ENCODE data around the gene STPG2. TPM values are rescaled to one million over a fixed set of nuclear protein-coding genes. Genes with fewer than 3 reads are reported as not detected.

STPG2 gene
- total RNA-seq, 1 donor from 2014 or later = not detected

DNA sequence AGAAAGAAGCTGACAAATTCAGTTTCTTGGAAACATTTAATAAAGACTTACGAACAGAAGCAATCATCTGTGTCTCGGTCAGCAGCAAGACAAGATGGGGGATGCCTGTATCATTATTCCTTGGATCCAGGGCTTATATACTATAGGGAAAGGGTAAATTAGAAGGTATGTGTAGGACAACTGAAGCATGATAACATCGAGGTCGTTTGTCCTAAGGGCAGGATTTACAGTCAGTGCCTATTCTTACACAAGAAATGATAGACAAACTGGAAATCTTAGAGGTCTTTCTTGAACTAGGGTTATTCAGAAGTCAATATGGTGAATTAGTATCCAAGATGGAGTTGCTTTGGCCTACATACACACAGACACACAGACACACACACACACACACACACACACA is 553.0 kb downstream of the STPG2 start:
- intact Hi-C loops (cut with DNase I) = no loop called here
- Histone ChIP-seq H3K27ac (no peak overlapping the region), H3K36me3 (no peaks in the 10 kb centered on the region), H3K4me3 (no peak overlapping the region), H3K27me3 (no peaks in the 10 kb centered on the region), H3K9me3 (no peaks in the 10 kb centered on the region), H3K4me1 (no peaks in the 10 kb centered on the region)
- no peak for DNase-seq (ENCODE audit: low spot score in 2 of 2)
- TF ChIP-seq, protein P1, sequence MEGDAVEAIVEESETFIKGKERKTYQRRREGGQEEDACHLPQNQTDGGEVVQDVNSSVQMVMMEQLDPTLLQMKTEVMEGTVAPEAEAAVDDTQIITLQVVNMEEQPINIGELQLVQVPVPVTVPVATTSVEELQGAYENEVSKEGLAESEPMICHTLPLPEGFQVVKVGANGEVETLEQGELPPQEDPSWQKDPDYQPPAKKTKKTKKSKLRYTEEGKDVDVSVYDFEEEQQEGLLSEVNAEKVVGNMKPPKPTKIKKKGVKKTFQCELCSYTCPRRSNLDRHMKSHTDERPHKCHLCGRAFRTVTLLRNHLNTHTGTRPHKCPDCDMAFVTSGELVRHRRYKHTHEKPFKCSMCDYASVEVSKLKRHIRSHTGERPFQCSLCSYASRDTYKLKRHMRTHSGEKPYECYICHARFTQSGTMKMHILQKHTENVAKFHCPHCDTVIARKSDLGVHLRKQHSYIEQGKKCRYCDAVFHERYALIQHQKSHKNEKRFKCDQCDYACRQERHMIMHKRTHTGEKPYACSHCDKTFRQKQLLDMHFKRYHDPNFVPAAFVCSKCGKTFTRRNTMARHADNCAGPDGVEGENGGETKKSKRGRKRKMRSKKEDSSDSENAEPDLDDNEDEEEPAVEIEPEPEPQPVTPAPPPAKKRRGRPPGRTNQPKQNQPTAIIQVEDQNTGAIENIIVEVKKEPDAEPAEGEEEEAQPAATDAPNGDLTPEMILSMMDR (IDR thresholded peaks at IDR 0.05) = no peak

DNA sequence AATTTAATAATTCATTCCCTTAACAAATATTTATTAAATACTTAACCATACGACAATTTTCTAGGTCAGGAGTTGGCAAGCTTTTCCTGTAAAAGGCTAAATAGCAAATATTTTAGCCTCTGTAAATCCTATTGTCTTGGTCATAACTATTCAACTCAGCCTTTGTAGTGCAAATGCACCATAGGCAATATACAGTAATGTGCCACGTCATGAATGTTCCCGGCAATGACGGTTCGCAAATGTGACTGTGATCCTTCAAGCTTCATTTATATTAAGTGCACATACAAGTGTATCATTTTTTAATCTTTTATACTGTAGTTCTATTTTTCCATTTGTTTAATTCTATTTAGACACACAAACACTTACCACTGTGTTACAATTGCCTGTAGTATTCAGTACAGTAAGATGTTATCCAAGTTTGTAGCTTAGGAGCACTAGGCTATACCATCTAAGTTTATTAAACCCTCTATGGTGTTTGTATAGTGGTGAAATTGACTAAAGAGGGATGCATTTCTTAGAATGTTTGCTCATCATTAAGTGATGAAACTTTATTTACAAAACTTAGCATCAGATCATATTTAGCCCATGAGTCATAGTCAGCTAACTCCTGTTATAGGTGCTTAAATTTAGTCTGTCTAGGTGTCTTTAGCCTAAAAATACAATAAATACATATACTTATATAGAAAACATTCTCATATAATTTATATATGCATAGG is 553.6 kb downstream of the STPG2 start:
- Histone ChIP-seq H3K4me1 (no peaks in the 10 kb centered on the region), H3K4me3 (no peak overlapping the region), H3K27me3 (no peaks in the 10 kb centered on the region), H3K27ac (no peak overlapping the region), H3K36me3 (no peaks in the 10 kb centered on the region), H3K9me3 (no peaks in the 10 kb centered on the region)
- DNase-seq (ENCODE audit: low spot score in 2 of 2) = no peak
- intact Hi-C loops (cut with DNase I) = no loop called here
- TF ChIP-seq, protein P1 (IDR thresholded peaks at IDR 0.05) = no peak

DNA sequence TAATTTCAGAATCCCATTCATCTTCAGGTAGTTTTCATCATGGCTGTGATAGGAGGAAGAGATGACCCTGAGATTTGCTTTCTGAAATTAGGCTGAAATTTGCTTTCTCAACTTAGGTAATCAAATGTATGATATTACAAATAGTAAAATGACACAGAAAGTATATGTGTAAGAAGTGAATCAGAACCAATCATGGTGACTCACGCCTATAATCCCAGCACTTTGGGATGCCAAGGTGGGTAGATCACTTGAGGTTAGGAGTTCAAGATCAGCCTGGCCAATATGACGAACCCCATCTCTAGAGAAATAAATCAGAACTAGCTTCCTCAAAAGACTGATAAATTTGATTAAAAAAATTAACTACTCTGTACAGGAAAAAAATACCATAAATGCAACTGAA is 555.4 kb downstream of the STPG2 start:
- TF ChIP-seq, protein P1 (IDR thresholded peaks at IDR 0.05) = no peak
- no peak for DNase-seq (ENCODE audit: low spot score in 2 of 2)
- H3K4me1 ChIP-seq = no peaks in the 10 kb centered on the region
- intact Hi-C loops (cut with DNase I) = no loop called here
- no peaks in the 10 kb centered on the region for H3K27me3 ChIP-seq
- no peaks in the 10 kb centered on the region for H3K36me3 ChIP-seq
- no peak overlapping the region for H3K27ac ChIP-seq
- H3K9me3 ChIP-seq = no peaks in the 10 kb centered on the region
- no peak overlapping the region for H3K4me3 ChIP-seq

- Histone ChIP-seq H3K4me3 (no peak overlapping the region), H3K36me3 (no peaks in the 10 kb centered on the region), H3K4me1 (no peaks in the 10 kb centered on the region), H3K9me3 (no peaks in the 10 kb centered on the region), H3K27me3 (no peaks in the 10 kb centered on the region), H3K27ac (no peak overlapping the region)
- intact Hi-C loops (cut with DNase I) = no loop called here
- TF ChIP-seq, protein P1 (IDR thresholded peaks at IDR 0.05) = no peak
- DNase-seq (ENCODE audit: low spot score in 2 of 2) = no peak
Measured at GRCh38 chr4:97585274-97585673, 558.0 kb downstream of the STPG2 start.

- no peak for DNase-seq (ENCODE audit: low spot score in 2 of 2)
- H3K27ac ChIP-seq = no peak overlapping the region
- no peaks in the 10 kb centered on the region for H3K4me1 ChIP-seq
- intact Hi-C loops (cut with DNase I) = no loop called here
- no peaks in the 10 kb centered on the region for H3K27me3 ChIP-seq
- no peaks in the 10 kb centered on the region for H3K9me3 ChIP-seq
- H3K36me3 ChIP-seq = no peaks in the 10 kb centered on the region
- TF ChIP-seq, protein P1 (IDR thresholded peaks at IDR 0.05) = no peak
- no peak overlapping the region for H3K4me3 ChIP-seq
Measured at GRCh38 chr4:97582890-97583289, 560.4 kb downstream of the STPG2 start.

GRCh38 chr4:97577004-97577403 is 566.3 kb downstream of the STPG2 start:
- Histone ChIP-seq H3K4me3 (no peak overlapping the region), H3K27ac (no peak overlapping the region), H3K9me3 (no peaks in the 10 kb centered on the region), H3K27me3 (no peaks in the 10 kb centered on the region), H3K36me3 (no peaks in the 10 kb centered on the region), H3K4me1 (no peaks in the 10 kb centered on the region)
- no peak for DNase-seq (ENCODE audit: low spot score in 2 of 2)
- TF ChIP-seq, protein P1 (IDR thresholded peaks at IDR 0.05) = no peak
- intact Hi-C loops (cut with DNase I) = no loop called here
